BE2C (cell line): Measurements from ENCODE around the gene EPHB2.

Experiments used
- DNase-seq: peaks from one replicate; pipeline ENCODE4 v3.0.0-alpha.2; 2020
- H3K27me3 ChIP-seq: fragments of 250-450 bp; sonication (Bioruptor Pico); 2 replicates; pipeline ENCODE4 v1.5.1; 2020; ENCODE audit warnings: mild to moderate bottlenecking
- H3K36me3 ChIP-seq: fragments of 250-450 bp; sonication (Bioruptor Pico); 2 replicates; pipeline ENCODE4 v1.5.1; 2020; ENCODE audit warnings: mild to moderate bottlenecking
- H3K4me1 ChIP-seq: fragments of 250-450 bp; sonication (Bioruptor Pico); 2 replicates; pipeline ENCODE4 v1.5.1; 2020
- H3K4me3 ChIP-seq: 2 replicates; pipeline ENCODE4 v1.5.1; 2011; ENCODE audit warnings: low read depth, low read length
- H3K9me3 ChIP-seq: fragments of 250-450 bp; sonication (Bioruptor Pico); 2 replicates; pipeline ENCODE4 v1.5.1; 2020
- CTCF ChIP-seq: IDR thresholded peaks from 2 replicates; pipeline ENCODE4 v1.5.1; 2012; ENCODE audit warnings: mild to moderate bottlenecking, low read depth, low read length

Gene EPHB2

GRCh38 chr1:22959545-22960360 lies 249.1 kb downstream of the EPHB2 start:
- H3K4me1 ChIP-seq = no peaks in the 10 kb centered on the region
- H3K27me3 ChIP-seq = no peaks in the 10 kb centered on the region
- no peaks in the 10 kb centered on the region for H3K9me3 ChIP-seq
- DNase-seq = no peak
- H3K36me3 ChIP-seq = no peaks in the 10 kb centered on the region
- no peak overlapping the region for H3K4me3 ChIP-seq
- no peak for TF ChIP-seq CTCF

- no peaks in the 10 kb centered on the region for H3K27me3 ChIP-seq
- no peaks in the 10 kb centered on the region for H3K36me3 ChIP-seq
- H3K4me3 ChIP-seq = no peak overlapping the region
- no peak for TF ChIP-seq CTCF
- DNase-seq = no peak
- H3K9me3 ChIP-seq = no peaks in the 10 kb centered on the region
- no peaks in the 10 kb centered on the region for H3K4me1 ChIP-seq
Observed at GRCh38 chr1:22962558-22962957, 251.9 kb downstream of the EPHB2 start.

- Histone ChIP-seq H3K9me3 (no peaks in the 10 kb centered on the region), H3K4me3 (no peak overlapping the region), H3K36me3 (no peaks in the 10 kb centered on the region), H3K4me1 (no peaks in the 10 kb centered on the region), H3K27me3 (no peaks in the 10 kb centered on the region)
- DNase-seq = no peak
- TF ChIP-seq CTCF = no peak
Observed at GRCh38 chr1:22963044-22963677, 252.5 kb downstream of the EPHB2 start.

DNA sequence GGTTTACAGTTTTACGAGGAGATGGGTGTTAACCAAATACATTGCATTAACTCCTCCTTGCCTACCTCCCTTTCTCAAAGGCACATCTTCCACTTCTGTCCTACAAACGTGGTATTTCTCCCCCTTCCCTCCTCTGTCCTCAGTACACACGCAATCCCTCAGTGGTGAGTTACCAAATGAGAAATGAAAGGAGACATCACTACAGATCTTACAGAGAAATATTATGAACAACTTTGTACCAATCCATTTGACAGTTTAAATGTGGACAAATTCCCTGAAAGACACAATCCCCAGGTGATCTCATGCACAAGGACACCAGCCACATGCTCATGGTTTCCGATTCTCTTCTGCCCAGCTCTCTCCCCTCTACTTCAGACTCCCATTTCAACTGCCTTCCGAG lies 255.7 kb downstream of the EPHB2 start:
- Histone ChIP-seq H3K4me3 (no peak overlapping the region), H3K36me3 (no peaks in the 10 kb centered on the region), H3K27me3 (no peaks in the 10 kb centered on the region), H3K4me1 (no peaks in the 10 kb centered on the region), H3K9me3 (no peaks in the 10 kb centered on the region)
- DNase-seq = no peak
- TF ChIP-seq CTCF = no peak

DNA sequence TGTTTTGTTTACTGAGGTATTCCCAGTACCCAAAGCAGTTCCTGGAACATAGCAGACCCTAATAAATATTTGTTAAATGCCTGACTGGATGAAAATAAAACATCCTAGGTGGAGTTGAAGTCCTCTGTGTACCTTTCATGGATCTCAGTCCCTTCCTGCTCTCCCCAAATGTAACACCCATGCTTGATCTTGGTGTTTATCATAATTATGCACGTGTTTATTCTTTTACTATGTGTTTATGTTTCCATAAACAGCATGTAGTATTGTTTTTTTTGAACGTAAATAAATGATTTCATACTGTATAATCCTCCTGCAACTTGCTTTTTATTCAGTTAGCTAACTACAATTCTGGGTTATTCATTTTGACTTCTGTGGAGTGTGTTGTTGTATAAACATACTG lies 257.2 kb downstream of the EPHB2 start:
- Histone ChIP-seq H3K9me3 (no peaks in the 10 kb centered on the region), H3K4me1 (no peaks in the 10 kb centered on the region), H3K36me3 (no peaks in the 10 kb centered on the region), H3K27me3 (no peaks in the 10 kb centered on the region), H3K4me3 (no peak overlapping the region)
- TF ChIP-seq CTCF = no peak
- DNase-seq = no peak

GRCh38 chr1:22969304-22969709 lies 258.7 kb downstream of the EPHB2 start:
- no peaks in the 10 kb centered on the region for H3K27me3 ChIP-seq
- H3K36me3 ChIP-seq = no peaks in the 10 kb centered on the region
- no peak overlapping the region for H3K4me3 ChIP-seq
- no peak for TF ChIP-seq CTCF
- DNase-seq = peak; percentile 56
- no peaks in the 10 kb centered on the region for H3K9me3 ChIP-seq
- no peaks in the 10 kb centered on the region for H3K4me1 ChIP-seq
